ENCODE data around the gene ZNF628.
"Not testable (repeated sequence)": the region's sequence is repeated elsewhere in the genome, so short reads cannot be mapped to it uniquely, and the experiment has no call there.

ZNF628 gene

GRCh38 chr19:55476100-55476775 lies at the start of gene ZNF628:
TSS of gene ZNF628 (plus strand) at chr19:55476617. CDS start at chr19:55479911, 3,294 bp downstream.
- DNase-seq, result peak; percentile 93 to 99

GRCh38 chr19:55431183-55431582 lies 45.2 kb upstream of the ZNF628 start:
- no peak for DNase-seq

GRCh38 chr19:55432241-55432959 lies 44.0 kb upstream of the ZNF628 start:
- DNase-seq, result no peak

GRCh38 chr19:55433292-55433691 lies 43.1 kb upstream of the ZNF628 start:
- DNase-seq, result no peak

GRCh38 chr19:55434356-55434919 lies 42.0 kb upstream of the ZNF628 start:
- no peak for DNase-seq

GRCh38 chr19:55435020-55435419 lies 41.4 kb upstream of the ZNF628 start:
- DNase-seq, result no peak

- DNase-seq, result no peak
These were observed 39.6 kb upstream of the ZNF628 start for GRCh38 chr19:55436847-55437246.

- DNase-seq, result no peak
These were observed 39.0 kb upstream of the ZNF628 start for GRCh38 chr19:55437410-55437809.

- DNase-seq, result no peak
These were observed 37.4 kb upstream of the ZNF628 start for GRCh38 chr19:55439052-55439451.

GRCh38 chr19:55440411-55441105 lies 35.9 kb upstream of the ZNF628 start:
- DNase-seq, result no peak

- DNase-seq, result no peak
These were observed 35.1 kb upstream of the ZNF628 start for GRCh38 chr19:55441319-55441691.

GRCh38 chr19:55441692-55442321 lies 34.6 kb upstream of the ZNF628 start:
- no peak for DNase-seq

GRCh38 chr19:55442372-55442961 lies 34.0 kb upstream of the ZNF628 start:
- no peak for DNase-seq

GRCh38 chr19:55443045-55443823 lies 33.2 kb upstream of the ZNF628 start, which contains the start of gene SHISA7:
TSS of gene SHISA7 (minus strand) at chr19:55443300. CDS start at chr19:55442863, 437 bp downstream.
- DNase-seq, result no peak

- DNase-seq, result no peak
These were observed 32.5 kb upstream of the ZNF628 start for GRCh38 chr19:55443824-55444480.

- DNase-seq, result no peak
These were observed 31.8 kb upstream of the ZNF628 start for GRCh38 chr19:55444646-55445045.

- DNase-seq, result no peak
These were observed 30.4 kb upstream of the ZNF628 start for GRCh38 chr19:55446060-55446459.

- DNase-seq, result no peak
These were observed 28.8 kb upstream of the ZNF628 start for GRCh38 chr19:55447421-55448174.

- not testable (repeated sequence) for DNase-seq
These were observed 28.3 kb upstream of the ZNF628 start for GRCh38 chr19:55448175-55448490.

- DNase-seq, result no peak
These were observed 26.9 kb upstream of the ZNF628 start for GRCh38 chr19:55449469-55449868.
